ENCODE measurements around the gene LIPM.

The LIPM gene

GRCh38 chr10:88827671-88828070, 25.1 kb downstream of the LIPM start:
- H3K4me3 ChIP-seq (ENCODE audit: low read depth, low read length), result no peak overlapping the region
- no peak for TF ChIP-seq CTCF (IDR thresholded peaks at IDR 0.05; ENCODE audit: insufficient read depth, low read depth, low read length, missing control alignments)
- DNase-seq (ENCODE audit: low read depth), result no peak

GRCh38 chr10:88828310-88828709, 25.8 kb downstream of the LIPM start:
- no peak overlapping the region for H3K4me3 ChIP-seq (ENCODE audit: low read depth, low read length)
- TF ChIP-seq CTCF (IDR thresholded peaks at IDR 0.05; ENCODE audit: insufficient read depth, low read depth, low read length, missing control alignments), result no peak
- DNase-seq (ENCODE audit: low read depth), result no peak

- TF ChIP-seq CTCF (IDR thresholded peaks at IDR 0.05; ENCODE audit: insufficient read depth, low read depth, low read length, missing control alignments), result no peak
- DNase-seq (ENCODE audit: low read depth), result peak; percentile 25
- no peak overlapping the region for H3K4me3 ChIP-seq (ENCODE audit: low read depth, low read length)
Observed at GRCh38 chr10:88830643-88831268, 28.2 kb downstream of the LIPM start.

GRCh38 chr10:88831709-88832108, 29.2 kb downstream of the LIPM start:
- no peak for DNase-seq (ENCODE audit: low read depth)
- H3K4me3 ChIP-seq (ENCODE audit: low read depth, low read length), result no peak overlapping the region
- no peak for TF ChIP-seq CTCF (IDR thresholded peaks at IDR 0.05; ENCODE audit: insufficient read depth, low read depth, low read length, missing control alignments)

- DNase-seq (ENCODE audit: low read depth), result no peak
- no peak for TF ChIP-seq CTCF (IDR thresholded peaks at IDR 0.05; ENCODE audit: insufficient read depth, low read depth, low read length, missing control alignments)
- no peak overlapping the region for H3K4me3 ChIP-seq (ENCODE audit: low read depth, low read length)
Observed at GRCh38 chr10:88832376-88832775, 29.8 kb downstream of the LIPM start.

- TF ChIP-seq CTCF (IDR thresholded peaks at IDR 0.05; ENCODE audit: insufficient read depth, low read depth, low read length, missing control alignments), result no peak
- no peak overlapping the region for H3K4me3 ChIP-seq (ENCODE audit: low read depth, low read length)
- no peak for DNase-seq (ENCODE audit: low read depth)
Observed at GRCh38 chr10:88833156-88833555, 30.6 kb downstream of the LIPM start.

- no peak overlapping the region for H3K4me3 ChIP-seq (ENCODE audit: low read depth, low read length)
- TF ChIP-seq CTCF (IDR thresholded peaks at IDR 0.05; ENCODE audit: insufficient read depth, low read depth, low read length, missing control alignments), result no peak
- no peak for DNase-seq (ENCODE audit: low read depth)
Observed at GRCh38 chr10:88833723-88834122, 31.2 kb downstream of the LIPM start.
